ENCODE results near the gene ATG9B. TPM values are rescaled to one million over a fixed set of nuclear protein-coding genes. Genes with fewer than 3 reads are reported as not detected.

Gene ATG9B
- total and polyA plus RNA-seq, 2 experiments from 2014 or later, result 0.80 to 2.4 TPM

- H3K27ac ChIP-seq, result no peak overlapping the region
These were observed 16.5 kb upstream of the ATG9B start for GRCh38 chr7:151040616-151041375.

GRCh38 chr7:151039850-151040548 is 15.7 kb upstream of the ATG9B start:
- no peak for TF ChIP-seq EZH2phosphoT487 (IDR thresholded peaks at IDR 0.05; ENCODE audit: low read depth, severe bottlenecking, unreplicated experiment)
- no peak for TF ChIP-seq CTCF (IDR thresholded peaks at IDR 0.05; ENCODE audit: poor library complexity)
- no peak for TF ChIP-seq EZH2 (IDR thresholded peaks at IDR 0.05; ENCODE audit: borderline replicate concordance)
- H4K20me1 ChIP-seq (ENCODE audit: insufficient read depth, poor library complexity, severe bottlenecking), result no peaks in the 10 kb centered on the region
- DNase-seq (ENCODE audit: low spot score), result no peak
- no peaks in the 10 kb centered on the region for H3K9me2 ChIP-seq (replicated peaks; ENCODE audit: insufficient read depth)
- peak overlapping the region; percentile 56 for H3K27ac ChIP-seq
- H3K36me3 ChIP-seq (replicated peaks; ENCODE audit: insufficient read depth, low read depth), result no peaks in the 10 kb centered on the region
- no peak overlapping the region for H2AFZ ChIP-seq
- peaks cover 16% of the 10 kb centered on the region for H3K4me1 ChIP-seq (ENCODE audit: insufficient read depth)
- no peaks in the 10 kb centered on the region for H3K27me3 ChIP-seq
- H3K4me2 ChIP-seq, result peak overlapping the region; percentile 30
- no peaks in the 10 kb centered on the region for H3K9me3 ChIP-seq (ENCODE audit: low read depth)
- WGBS (ENCODE audit: low lambda C conversion rate, missing lambda C conversion rate), result 76% methylated on average over 18 of the region's 18 CpGs
- no peak overlapping the region for H3K4me3 ChIP-seq
- H3K79me2 ChIP-seq, result no peaks in the 10 kb centered on the region

More at GRCh38 chr7:151040616-151041375, 16.5 kb upstream of the ATG9B start:
- no peaks in the 10 kb centered on the region for H3K9me2 ChIP-seq (replicated peaks; ENCODE audit: insufficient read depth)
- DNase-seq (ENCODE audit: low spot score), result no peak
- no peaks in the 10 kb centered on the region for H4K20me1 ChIP-seq (ENCODE audit: insufficient read depth, poor library complexity, severe bottlenecking)
- no peaks in the 10 kb centered on the region for H3K9me3 ChIP-seq (ENCODE audit: low read depth)
- peaks cover 16% of the 10 kb centered on the region for H3K4me1 ChIP-seq (ENCODE audit: insufficient read depth)
- no peaks in the 10 kb centered on the region for H3K36me3 ChIP-seq (replicated peaks; ENCODE audit: insufficient read depth, low read depth)
- 95% methylated on average over 24 of the region's 30 CpGs for WGBS (ENCODE audit: low lambda C conversion rate, missing lambda C conversion rate)
- H3K27me3 ChIP-seq, result no peaks in the 10 kb centered on the region
- no peak for TF ChIP-seq CTCF (IDR thresholded peaks at IDR 0.05; ENCODE audit: poor library complexity)
- no peak for TF ChIP-seq EZH2phosphoT487 (IDR thresholded peaks at IDR 0.05; ENCODE audit: low read depth, severe bottlenecking, unreplicated experiment)
- no peak for TF ChIP-seq EZH2 (IDR thresholded peaks at IDR 0.05; ENCODE audit: borderline replicate concordance)
- no peaks in the 10 kb centered on the region for H3K79me2 ChIP-seq
- no peak overlapping the region for H3K4me3 ChIP-seq
- no peak overlapping the region for H2AFZ ChIP-seq
- H3K4me2 ChIP-seq, result no peak overlapping the region

GRCh38 chr7:151038951-151039849 is 14.9 kb upstream of the ATG9B start:
- 42% methylated on average over 12 of the region's 12 CpGs for WGBS (ENCODE audit: low lambda C conversion rate, missing lambda C conversion rate)
- TF ChIP-seq EZH2phosphoT487 (IDR thresholded peaks at IDR 0.05; ENCODE audit: low read depth, severe bottlenecking, unreplicated experiment) (no peak), CTCF (IDR thresholded peaks at IDR 0.05; ENCODE audit: poor library complexity) (no peak), EZH2 (IDR thresholded peaks at IDR 0.05; ENCODE audit: borderline replicate concordance) (no peak)
- H4K20me1 ChIP-seq (ENCODE audit: insufficient read depth, poor library complexity, severe bottlenecking), result no peaks in the 10 kb centered on the region
- H3K27ac ChIP-seq, result peak overlapping the region; percentile 56
- peak; percentile 92 for DNase-seq (ENCODE audit: low spot score)
- no peaks in the 10 kb centered on the region for H3K27me3 ChIP-seq
- no peak overlapping the region for H3K4me3 ChIP-seq
- H3K9me3 ChIP-seq (ENCODE audit: low read depth), result no peaks in the 10 kb centered on the region
- peak overlapping the region; percentile 30 for H3K4me2 ChIP-seq
- H3K36me3 ChIP-seq (replicated peaks; ENCODE audit: insufficient read depth, low read depth), result no peaks in the 10 kb centered on the region
- H2AFZ ChIP-seq, result no peak overlapping the region
- H3K9me2 ChIP-seq (replicated peaks; ENCODE audit: insufficient read depth), result no peaks in the 10 kb centered on the region
- no peaks in the 10 kb centered on the region for H3K79me2 ChIP-seq
- peaks cover 16% of the 10 kb centered on the region for H3K4me1 ChIP-seq (ENCODE audit: insufficient read depth)
